Mesenchymal stem cell (in vitro differentiated cells and primary cell): ENCODE measurements around the gene VWA5A.

Source experiments
- DNase-seq: peaks from one replicate; pipeline ENCODE4 v3.0.0-alpha.2; 2013
- H2AFZ ChIP-seq: one replicate; pipeline ENCODE4 v1.6.1; 2013; ENCODE audit warnings: low read depth, mild to moderate bottlenecking, control low read depth, inconsistent platforms, low read length, moderate library complexity
- H2AK5ac ChIP-seq: 2 replicates; pipeline ENCODE4 v1.6.1; 2013; ENCODE audit warnings: low read length, moderate library complexity, mild to moderate bottlenecking, inconsistent platforms; ENCODE audit not compliant: severe bottlenecking
- H2BK120ac ChIP-seq: one replicate; pipeline ENCODE4 v1.6.1; 2013; ENCODE audit warnings: low read depth, mild to moderate bottlenecking, inconsistent platforms, low read length, moderate library complexity
- H2BK12ac ChIP-seq, 2 experiments: one replicate each; pipeline ENCODE4 v1.6.1; 2013; ENCODE audit warnings: inconsistent platforms in 2 of 2, low read length in 2 of 2, mild to moderate bottlenecking in 2 of 2, moderate library complexity in 2 of 2, control low read depth in 1 of 2
- H2BK15ac ChIP-seq: one replicate; pipeline ENCODE4 v1.6.1; 2013; ENCODE audit warnings: mild to moderate bottlenecking, low read depth, inconsistent platforms; ENCODE audit not compliant: poor library complexity, severe bottlenecking
- H2BK5ac ChIP-seq: 2 replicates; pipeline ENCODE4 v1.6.1; 2013; ENCODE audit warnings: low read depth, mild to moderate bottlenecking, low read length, control low read depth, inconsistent platforms; ENCODE audit not compliant: poor library complexity, severe bottlenecking
- H3K14ac ChIP-seq, 2 experiments: one replicate each; pipeline ENCODE4 v1.6.1; 2013; ENCODE audit warnings: inconsistent platforms in 2 of 2, low read length in 2 of 2, control low read depth in 1 of 2, mild to moderate bottlenecking in 1 of 2, moderate library complexity in 1 of 2
- H3K18ac ChIP-seq, 2 experiments: one replicate each; pipeline ENCODE4 v1.6.1; 2013; ENCODE audit warnings: inconsistent platforms in 2 of 2, low read length in 2 of 2, control low read depth in 1 of 2, low read depth in 1 of 2, mild to moderate bottlenecking in 1 of 2
- H3K23ac ChIP-seq, 2 experiments: one replicate each; pipeline ENCODE4 v1.6.1; 2013; ENCODE audit warnings: inconsistent platforms in 2 of 2, low read length in 2 of 2, mild to moderate bottlenecking in 2 of 2, moderate library complexity in 2 of 2, control low read depth in 1 of 2
- H3K27ac ChIP-seq: 2 replicates; pipeline ENCODE4 v1.5.1; 2013; ENCODE audit warnings: mild to moderate bottlenecking, moderate library complexity, low read length, control low read depth, inconsistent platforms; ENCODE audit not compliant: poor library complexity, severe bottlenecking
- H3K27me3 ChIP-seq, 2 experiments: 2 replicates each; pipeline versions ENCODE4 v1.6.1 to v1.7.0; 2013; ENCODE audit warnings: low read length in 2 of 2, mild to moderate bottlenecking in 2 of 2, moderate library complexity in 2 of 2, control low read depth in 1 of 2, inconsistent platforms in 1 of 2; ENCODE audit not compliant: control insufficient read depth in 1 of 2, insufficient read depth in 1 of 2
- H3K36me3 ChIP-seq, 2 experiments: 2 replicates each; pipeline versions ENCODE4 v1.6.1 to v1.7.0; 2013; ENCODE audit warnings: low read length in 2 of 2, control low read depth in 1 of 2, inconsistent platforms in 1 of 2, low read depth in 1 of 2, mild to moderate bottlenecking in 1 of 2; ENCODE audit not compliant: insufficient read depth in 2 of 2, control insufficient read depth in 1 of 2
- H3K4ac ChIP-seq, 2 experiments: one replicate each; pipeline ENCODE4 v1.6.1; 2013; ENCODE audit warnings: inconsistent platforms in 2 of 2, low read length in 2 of 2, mild to moderate bottlenecking in 2 of 2, moderate library complexity in 2 of 2, control low read depth in 1 of 2, low read depth in 1 of 2
- H3K4me1 ChIP-seq: 2 replicates; pipeline ENCODE4 v1.6.1; 2013; ENCODE audit warnings: low read depth, low read length, control low read depth; ENCODE audit not compliant: control insufficient read depth, insufficient read depth
- H3K4me2 ChIP-seq: 2 replicates; pipeline ENCODE4 v1.6.1; 2013; ENCODE audit warnings: low read length, mild to moderate bottlenecking, inconsistent platforms; ENCODE audit not compliant: poor library complexity, severe bottlenecking
- H3K4me3 ChIP-seq, 2 experiments: 2 replicates each; pipeline versions ENCODE4 v1.5.1 to v1.7.0; 2013; ENCODE audit warnings: low read length in 2 of 2, mild to moderate bottlenecking in 2 of 2, control low read depth in 1 of 2, low read depth in 1 of 2; ENCODE audit not compliant: insufficient read depth in 1 of 2
- H3K79me1 ChIP-seq: replicated peaks from 2 replicates; pipeline ENCODE4 v1.6.1; 2013; ENCODE audit warnings: mild to moderate bottlenecking, control low read depth, low read length, inconsistent platforms; ENCODE audit not compliant: poor library complexity, severe bottlenecking
- H3K9ac ChIP-seq: 2 replicates; pipeline ENCODE4 v1.7.0; 2013; ENCODE audit warnings: mild to moderate bottlenecking, low read length, moderate library complexity
- H3K9me3 ChIP-seq: 2 replicates; pipeline ENCODE4 v1.7.0; 2013; ENCODE audit warnings: mild to moderate bottlenecking, low read length; ENCODE audit not compliant: control insufficient read depth
- H4K8ac ChIP-seq: one replicate; pipeline ENCODE4 v1.6.1; 2013; ENCODE audit warnings: inconsistent platforms, mild to moderate bottlenecking, low read length, moderate library complexity
- H4K91ac ChIP-seq: one replicate; pipeline ENCODE4 v1.6.1; 2013; ENCODE audit warnings: mild to moderate bottlenecking, low read length, inconsistent platforms
- WGBS: methylation state at CpG from one replicate; pipeline ENCODE4 v1.1.7; 2013; ENCODE audit warnings: mixed read lengths; 5-methylcytosine and 5-hydroxymethylcytosine counted together

The VWA5A gene

GRCh38 chr11:124094731-124095130 is 20.5 kb upstream of the VWA5A start:
- no peaks in the 10 kb centered on the region for H3K9me3 ChIP-seq
- no peak overlapping the region for H3K9ac ChIP-seq
- no peak overlapping the region for H3K4ac ChIP-seq
- H3K23ac ChIP-seq, result no peak overlapping the region
- no peak overlapping the region for H2BK120ac ChIP-seq
- peaks cover 0 to 6% of the 10 kb centered on the region in 2 experiments for H3K27me3 ChIP-seq
- H2BK5ac ChIP-seq, result no peak overlapping the region
- H3K14ac ChIP-seq, result no peak overlapping the region
- no peak overlapping the region for H3K18ac ChIP-seq
- H3K79me1 ChIP-seq, result no peaks in the 10 kb centered on the region
- no peak overlapping the region for H2BK12ac ChIP-seq
- no peak overlapping the region for H2BK15ac ChIP-seq
- no peak overlapping the region for H2AK5ac ChIP-seq
- no peak overlapping the region for H4K8ac ChIP-seq
- no peaks in the 10 kb centered on the region for H3K36me3 ChIP-seq
- no peak overlapping the region for H3K4me3 ChIP-seq
- no peaks in the 10 kb centered on the region for H3K4me1 ChIP-seq
- WGBS, result 76% methylated on average over 4 of the region's 5 CpGs
- no peak overlapping the region for H3K27ac ChIP-seq
- no peak overlapping the region for H4K91ac ChIP-seq
- no peak overlapping the region for H2AFZ ChIP-seq
- DNase-seq, result no peak
- H3K4me2 ChIP-seq, result no peak overlapping the region

- H3K27me3 ChIP-seq, result peaks cover 0 to 6% of the 10 kb centered on the region in 2 experiments
- no peak overlapping the region for H2BK5ac ChIP-seq
- H3K14ac ChIP-seq, result no peak overlapping the region
- no peak for DNase-seq
- H3K18ac ChIP-seq, result no peak overlapping the region
- no peak overlapping the region for H2BK15ac ChIP-seq
- H3K9ac ChIP-seq, result no peak overlapping the region
- no peaks in the 10 kb centered on the region for H3K36me3 ChIP-seq
- H3K4me3 ChIP-seq, result no peak overlapping the region
- no peak overlapping the region for H3K4me2 ChIP-seq
- no peak overlapping the region for H3K27ac ChIP-seq
- no peak overlapping the region for H2BK120ac ChIP-seq
- no peak overlapping the region for H3K4ac ChIP-seq
- H4K91ac ChIP-seq, result no peak overlapping the region
- no peaks in the 10 kb centered on the region for H3K79me1 ChIP-seq
- H3K4me1 ChIP-seq, result no peaks in the 10 kb centered on the region
- no peak overlapping the region for H2AK5ac ChIP-seq
- no peak overlapping the region for H4K8ac ChIP-seq
- WGBS, result 89% methylated on average over 4 of the region's 5 CpGs
- no peak overlapping the region for H2BK12ac ChIP-seq
- H2AFZ ChIP-seq, result no peak overlapping the region
- H3K23ac ChIP-seq, result no peak overlapping the region
- no peaks in the 10 kb centered on the region for H3K9me3 ChIP-seq
Observed at GRCh38 chr11:124096364-124096763, 18.9 kb upstream of the VWA5A start.

- no peaks in the 10 kb centered on the region for H3K9me3 ChIP-seq
- H4K91ac ChIP-seq, result no peak overlapping the region
- no peak overlapping the region for H2BK120ac ChIP-seq
- no peak overlapping the region for H3K4ac ChIP-seq
- no peaks in the 10 kb centered on the region for H3K36me3 ChIP-seq
- H3K4me2 ChIP-seq, result no peak overlapping the region
- peaks cover 0 to 6% of the 10 kb centered on the region in 2 experiments for H3K27me3 ChIP-seq
- H3K9ac ChIP-seq, result no peak overlapping the region
- no peaks in the 10 kb centered on the region for H3K79me1 ChIP-seq
- DNase-seq, result no peak
- no peak overlapping the region for H3K27ac ChIP-seq
- no peak overlapping the region for H2BK5ac ChIP-seq
- H2AFZ ChIP-seq, result no peak overlapping the region
- no peak overlapping the region for H3K4me3 ChIP-seq
- no peak overlapping the region for H4K8ac ChIP-seq
- no peak overlapping the region for H3K14ac ChIP-seq
- no peak overlapping the region for H3K23ac ChIP-seq
- WGBS, result 85% methylated on average over 1 of the region's 2 CpGs
- H2AK5ac ChIP-seq, result no peak overlapping the region
- H2BK12ac ChIP-seq, result no peak overlapping the region
- no peak overlapping the region for H3K18ac ChIP-seq
- H2BK15ac ChIP-seq, result no peak overlapping the region
- H3K4me1 ChIP-seq, result no peaks in the 10 kb centered on the region
Observed at GRCh38 chr11:124098141-124098540, 17.1 kb upstream of the VWA5A start.

GRCh38 chr11:124101737-124102136 is 13.5 kb upstream of the VWA5A start:
- no peak overlapping the region for H3K4ac ChIP-seq
- no peaks in the 10 kb centered on the region for H3K36me3 ChIP-seq
- H3K27ac ChIP-seq, result no peak overlapping the region
- H2AFZ ChIP-seq, result no peak overlapping the region
- no peak overlapping the region for H3K4me2 ChIP-seq
- H4K91ac ChIP-seq, result no peak overlapping the region
- H3K27me3 ChIP-seq, result no peaks in the 10 kb centered on the region
- no peak overlapping the region for H3K4me3 ChIP-seq
- no peak overlapping the region for H2BK5ac ChIP-seq
- no peak overlapping the region for H3K18ac ChIP-seq
- no peak overlapping the region for H2BK12ac ChIP-seq
- H3K9me3 ChIP-seq, result no peaks in the 10 kb centered on the region
- H4K8ac ChIP-seq, result no peak overlapping the region
- no peak overlapping the region for H2AK5ac ChIP-seq
- no peak overlapping the region for H2BK120ac ChIP-seq
- H3K23ac ChIP-seq, result no peak overlapping the region
- H2BK15ac ChIP-seq, result no peak overlapping the region
- no peak overlapping the region for H3K14ac ChIP-seq
- no CpG with 5 or more reads among the region's 1 CpG for WGBS
- H3K79me1 ChIP-seq, result no peaks in the 10 kb centered on the region
- no peaks in the 10 kb centered on the region for H3K4me1 ChIP-seq
- H3K9ac ChIP-seq, result no peak overlapping the region
- DNase-seq, result no peak
